Activated CD4-positive, alpha-beta T cell treated with anti-CD3 and anti-CD28 coated beads for 48 hours (primary cell): Measurements from ENCODE around the gene PDE9A.
"Not testable (repeated sequence)": the region's sequence is repeated elsewhere in the genome, so short reads cannot be mapped to it uniquely, and the experiment has no call there.

Experiments used
- DNase-seq: peaks from one replicate; pipeline ENCODE4 v3.0.0-alpha.2; 2020

The PDE9A gene

GRCh38 chr21:42691901-42692559 lies 38.6 kb downstream of the PDE9A start:
- no peak for DNase-seq

GRCh38 chr21:42692688-42693087 lies 39.3 kb downstream of the PDE9A start:
- no peak for DNase-seq

GRCh38 chr21:42694751-42695696 lies 41.6 kb downstream of the PDE9A start:
- no peak for DNase-seq

- DNase-seq, result no peak
These were observed 42.4 kb downstream of the PDE9A start for GRCh38 chr21:42695697-42696380.

- no peak for DNase-seq
These were observed 43.1 kb downstream of the PDE9A start for GRCh38 chr21:42696501-42697040.

- DNase-seq, result no peak
These were observed 45.3 kb downstream of the PDE9A start for GRCh38 chr21:42698733-42699132.

GRCh38 chr21:42699196-42699595 lies 45.8 kb downstream of the PDE9A start:
- no peak for DNase-seq

- DNase-seq, result no peak
These were observed 48.5 kb downstream of the PDE9A start for GRCh38 chr21:42701706-42702456.

- DNase-seq, result no peak
These were observed 49.3 kb downstream of the PDE9A start for GRCh38 chr21:42702720-42703119.

- DNase-seq, result no peak
These were observed 49.9 kb downstream of the PDE9A start for GRCh38 chr21:42703136-42703908.

GRCh38 chr21:42703965-42704364 lies 50.5 kb downstream of the PDE9A start:
- DNase-seq, result no peak

- no peak for DNase-seq
These were observed 51.4 kb downstream of the PDE9A start for GRCh38 chr21:42704861-42705260.

- no peak for DNase-seq
These were observed 51.9 kb downstream of the PDE9A start for GRCh38 chr21:42705346-42705745.

- no peak for DNase-seq
These were observed 52.4 kb downstream of the PDE9A start for GRCh38 chr21:42705746-42706374.

GRCh38 chr21:42706765-42707164 lies 53.3 kb downstream of the PDE9A start:
- DNase-seq, result no peak

- DNase-seq, result no peak
These were observed 53.9 kb downstream of the PDE9A start for GRCh38 chr21:42707207-42707830.

GRCh38 chr21:42708107-42708506 lies 54.7 kb downstream of the PDE9A start:
- no peak for DNase-seq

- DNase-seq, result not testable (repeated sequence)
These were observed 55.5 kb downstream of the PDE9A start for GRCh38 chr21:42708916-42709315.

GRCh38 chr21:42711667-42712066 lies 58.2 kb downstream of the PDE9A start:
- no peak for DNase-seq

- not testable (repeated sequence) for DNase-seq
These were observed 62.0 kb downstream of the PDE9A start for GRCh38 chr21:42715427-42715826.

GRCh38 chr21:42716074-42716473 lies 62.7 kb downstream of the PDE9A start:
- no peak for DNase-seq
